ENCODE data around the gene NHSL2.

DNA sequence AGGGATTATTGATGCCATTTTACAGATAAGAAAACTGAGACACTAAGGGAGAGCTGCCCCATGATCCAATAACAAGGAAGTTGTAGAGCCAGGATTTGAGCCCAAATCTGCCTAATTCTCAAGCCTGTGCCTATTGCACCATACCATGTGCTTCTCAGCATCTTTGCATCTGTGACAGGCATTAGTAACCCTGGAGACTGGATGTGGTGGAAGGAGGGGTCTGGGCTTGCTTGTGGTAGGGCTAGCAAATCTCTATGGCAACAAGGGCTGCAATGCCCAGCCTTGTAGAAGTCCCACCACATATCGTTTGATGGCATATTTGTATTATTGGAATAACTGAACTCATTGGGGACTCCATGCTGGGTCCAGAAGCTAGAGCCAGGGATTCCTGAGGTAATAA, 163.0 kb downstream of the NHSL2 start:
- TF ChIP-seq, protein P1, sequence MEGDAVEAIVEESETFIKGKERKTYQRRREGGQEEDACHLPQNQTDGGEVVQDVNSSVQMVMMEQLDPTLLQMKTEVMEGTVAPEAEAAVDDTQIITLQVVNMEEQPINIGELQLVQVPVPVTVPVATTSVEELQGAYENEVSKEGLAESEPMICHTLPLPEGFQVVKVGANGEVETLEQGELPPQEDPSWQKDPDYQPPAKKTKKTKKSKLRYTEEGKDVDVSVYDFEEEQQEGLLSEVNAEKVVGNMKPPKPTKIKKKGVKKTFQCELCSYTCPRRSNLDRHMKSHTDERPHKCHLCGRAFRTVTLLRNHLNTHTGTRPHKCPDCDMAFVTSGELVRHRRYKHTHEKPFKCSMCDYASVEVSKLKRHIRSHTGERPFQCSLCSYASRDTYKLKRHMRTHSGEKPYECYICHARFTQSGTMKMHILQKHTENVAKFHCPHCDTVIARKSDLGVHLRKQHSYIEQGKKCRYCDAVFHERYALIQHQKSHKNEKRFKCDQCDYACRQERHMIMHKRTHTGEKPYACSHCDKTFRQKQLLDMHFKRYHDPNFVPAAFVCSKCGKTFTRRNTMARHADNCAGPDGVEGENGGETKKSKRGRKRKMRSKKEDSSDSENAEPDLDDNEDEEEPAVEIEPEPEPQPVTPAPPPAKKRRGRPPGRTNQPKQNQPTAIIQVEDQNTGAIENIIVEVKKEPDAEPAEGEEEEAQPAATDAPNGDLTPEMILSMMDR (IDR thresholded peaks at IDR 0.05): no peak
- TF ChIP-seq POLR2A (IDR thresholded peaks at IDR 0.05): no peak
